B cell (primary cell): ENCODE results near the gene OSBP2. TPM values are rescaled to one million over a fixed set of nuclear protein-coding genes. Genes with fewer than 3 reads are reported as not detected.
"Not testable (repeated sequence)": the region's sequence is repeated elsewhere in the genome, so short reads cannot be mapped to it uniquely, and the experiment has no call there.

Source experiments
- ATAC-seq: fragments of 200-7000 bp; cut with Tn5 transposase; one replicate; pipeline ENCODE4 v1.10.0; 2021; ENCODE audit warnings: low read depth, mild to moderate bottlenecking, moderate number of reproducible peaks, moderate library complexity
- CTCF ChIA-PET: fragments of 350-600 bp; sonication (Branson Sonifier 250); formaldehyde crosslinking; loops from one replicate; lab custom pipeline; 2021; ENCODE audit warnings: antibody characterized with exemption, inconsistent platforms; lab: Charles Lee
- POLR2A ChIA-PET: fragments of 350-600 bp; sonication (Branson Sonifier 250); formaldehyde crosslinking; loops from one replicate; lab custom pipeline; 2021; ENCODE audit warnings: antibody characterized with exemption; lab: Charles Lee
- DNase-seq: peaks from one replicate; pipeline ENCODE4 v3.0.0; 2013
- H2AFZ ChIP-seq: 2 replicates; pipeline ENCODE4 v1.6.1; 2012; ENCODE audit warnings: mild to moderate bottlenecking, low read depth, low read length; ENCODE audit not compliant: insufficient read depth, poor library complexity, severe bottlenecking
- H3K27ac ChIP-seq, 2 donors: 1 replicate in 1 of 2; 2 replicates in 1 of 2; pipeline ENCODE4 v1.5.1; 2012 to 2013; ENCODE audit warnings: low read length in 2 of 2, mild to moderate bottlenecking in 2 of 2, moderate library complexity in 1 of 2
- H3K27me3 ChIP-seq, 4 experiments: fragments of 200-600 bp in 1 of 4; sonication (generic) in 1 of 4; replicated peaks in 1 of 4; 1 replicate in 2 of 4; 2 replicates in 2 of 4; pipeline versions ENCODE4 v1.6.1 to v1.7.0; 2013 to 2016; ENCODE audit warnings: low read length in 3 of 4, mild to moderate bottlenecking in 2 of 4, mixed read lengths in 1 of 4, moderate library complexity in 1 of 4; ENCODE audit not compliant: insufficient read depth in 4 of 4, control insufficient read depth in 3 of 4; ENCODE audit errors: control extremely low read depth in 1 of 4
- H3K36me3 ChIP-seq, 2 experiments: replicated peaks in 1 of 2; 1 replicate in 1 of 2; 2 replicates in 1 of 2; pipeline versions ENCODE4 v1.6.1 to v1.7.1; 2013; ENCODE audit warnings: low read length in 1 of 2; ENCODE audit not compliant: insufficient read depth in 2 of 2, control insufficient read depth in 1 of 2; ENCODE audit errors: control extremely low read depth in 1 of 2, extremely low read depth in 1 of 2
- H3K4me1 ChIP-seq, 2 donors: fragments of 200-600 bp in 1 of 2; sonication (generic) in 1 of 2; 1 replicate in 1 of 2; 2 replicates in 1 of 2; pipeline versions ENCODE4 v1.5.1 to v1.6.1; 2013 to 2017; ENCODE audit warnings: low read length in 2 of 2; ENCODE audit not compliant: control insufficient read depth in 2 of 2, insufficient read depth in 2 of 2
- H3K4me2 ChIP-seq: replicated peaks from 2 replicates; pipeline ENCODE3; 2012; ENCODE audit warnings: mild to moderate bottlenecking, low read depth, low read length; ENCODE audit not compliant: poor library complexity, severe bottlenecking
- H3K4me3 ChIP-seq, 5 experiments: fragments of 200-600 bp in 1 of 5; sonication (generic) in 1 of 5; 1 replicate in 3 of 5; 2 replicates in 2 of 5; pipeline versions ENCODE4 v1.5.1 to v1.7.0; 2011 to 2016; ENCODE audit warnings: low read length in 4 of 5, mild to moderate bottlenecking in 4 of 5, low read depth in 2 of 5, control low read depth in 1 of 5, moderate library complexity in 1 of 5; ENCODE audit not compliant: insufficient read depth in 1 of 5; ENCODE audit errors: control extremely low read depth in 1 of 5, extremely low read depth in 1 of 5
- H3K79me2 ChIP-seq: fragments of 200-600 bp; sonication (generic); one replicate; pipeline ENCODE4 v1.6.0; 2016; ENCODE audit warnings: low read length; ENCODE audit not compliant: control insufficient read depth, insufficient read depth
- H3K9ac ChIP-seq: fragments of 200-600 bp; sonication (generic); 2 replicates; pipeline ENCODE4 v1.6.1; 2017; ENCODE audit warnings: mild to moderate bottlenecking, low read length, moderate library complexity
- H3K9me3 ChIP-seq, 3 donors: one replicate each; pipeline versions ENCODE4 v1.6.1 to v1.7.1; 2013; ENCODE audit warnings: low read length in 2 of 3; ENCODE audit not compliant: control insufficient read depth in 2 of 3, insufficient read depth in 1 of 3; ENCODE audit errors: control extremely low read depth in 1 of 3
- H4K20me1 ChIP-seq: 2 replicates; pipeline ENCODE4 v1.6.0; 2012; ENCODE audit warnings: mild to moderate bottlenecking, low read length; ENCODE audit not compliant: insufficient read depth, control insufficient read depth, poor library complexity, severe bottlenecking
- H3K27ac Mint-ChIP-seq: one replicate; pipeline ENCODE4 v1.8.0; 2021; ENCODE audit warnings: mixed read lengths
- H3K27me3 Mint-ChIP-seq: one replicate; pipeline ENCODE4 v1.8.0; 2021; ENCODE audit warnings: mixed read lengths
- H3K4me1 Mint-ChIP-seq: one replicate; pipeline ENCODE4 v1.8.0; 2021; ENCODE audit warnings: mixed read lengths
- H3K4me3 Mint-ChIP-seq: one replicate; pipeline ENCODE4 v1.8.0; 2021; ENCODE audit warnings: mixed read lengths
- H3K9me3 Mint-ChIP-seq: one replicate; pipeline ENCODE4 v1.8.0; 2022; ENCODE audit warnings: mixed read lengths; ENCODE audit not compliant: insufficient read depth
- EZH2 ChIP-seq: IDR thresholded peaks from 2 replicates; pipeline ENCODE4 v1.6.1; 2012; ENCODE audit warnings: borderline replicate concordance, low read depth, mild to moderate bottlenecking, moderate library complexity, low read length; ENCODE audit not compliant: insufficient read depth, poor library complexity, severe bottlenecking
- WGBS: methylation state at CpG from one replicate; pipeline ENCODE4 v1.1.5; 2013; ENCODE audit warnings: missing lambda C conversion rate; ENCODE audit not compliant: insufficient coverage; 5-methylcytosine and 5-hydroxymethylcytosine counted together
- intact Hi-C: fragments of 100-400 bp; cut with micrococcal nuclease; formaldehyde crosslinking; loops from one replicate; pipeline ENCODE4 v1.10.0; 2022
- polyA plus RNA-seq: library from polyadenylated mRNA; depleted of rRNA; stranded (reverse); fragments of >200 nt; gene quantifications from 2 replicates; pipeline ENCODE4 v1.2.3, GENCODE V29; 2012
- total RNA-seq, 2 donors: library from RNA; stranded (reverse); fragments of 120-200 nt in 1 of 2; gene quantifications; 1 replicate in 1 of 2; 2 replicates in 1 of 2; pipeline versions ENCODE4 v1.2.3 to v1.2.4, GENCODE V29; 2013 to 2022
- TF ChIP-seq, protein P1 (sequence below): fragments of 200-600 bp; IDR thresholded peaks from one replicate; pipeline ENCODE4 v1.8.0; 2022; ENCODE audit warnings: antibody characterized with exemption, mild to moderate bottlenecking

OSBP2 gene
- total and polyA plus RNA-seq, 2 donors (not counting 1 experiment from before 2014, with no cell fraction given) = 0.10 to 1.0 TPM

DNA sequence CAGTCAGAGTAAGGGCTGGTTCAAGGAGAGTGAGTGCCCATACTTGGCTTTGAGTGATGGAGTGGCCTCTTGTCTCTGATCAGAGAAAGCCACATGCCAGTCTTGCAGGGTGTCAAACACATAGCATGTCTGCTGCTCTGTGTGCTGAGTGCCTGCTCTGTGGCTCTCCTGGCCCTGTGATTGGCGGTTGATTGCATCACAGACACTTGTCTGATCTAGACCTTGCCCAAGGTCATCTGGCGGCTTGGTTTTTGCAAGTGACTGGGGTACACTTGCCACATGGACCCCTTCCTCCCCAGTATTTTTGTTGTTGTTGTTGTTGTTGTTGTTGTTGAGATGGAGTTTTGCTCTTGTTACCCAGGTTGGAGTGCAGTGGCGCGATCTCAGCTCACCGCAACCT lies 10.3 kb downstream of the OSBP2 start:
- no peak for ATAC-seq
- Mint-ChIP-seq H3K27ac (no peak overlapping the region), H3K27me3 (peaks cover 18% of the 10 kb centered on the region), H3K4me3 (no peak overlapping the region), H3K4me1 (peaks cover 3% of the 10 kb centered on the region), H3K9me3 (no peaks in the 10 kb centered on the region)
- Histone ChIP-seq H3K27ac (no peak overlapping the region), H3K27me3 (no peaks in the 10 kb centered on the region), H2AFZ (no peak overlapping the region), H3K4me2 (no peak overlapping the region), H4K20me1 (no peaks in the 10 kb centered on the region), H3K9me3 (peaks cover 0 to 2% (median 0%) of the 10 kb centered on the region in 3 donors), H3K4me3 (no peak overlapping the region), H3K9ac (no peak overlapping the region), H3K79me2 (no peaks in the 10 kb centered on the region), H3K36me3 (no peaks in the 10 kb centered on the region), H3K4me1 (no peaks in the 10 kb centered on the region)
- 60% methylated on average over 2 of the region's 5 CpGs for WGBS
- POLR2A ChIA-PET = no interaction called here
- DNase-seq = no peak
- intact Hi-C loops = no loop called here
- CTCF ChIA-PET = no interaction called here
- TF ChIP-seq, protein P1, sequence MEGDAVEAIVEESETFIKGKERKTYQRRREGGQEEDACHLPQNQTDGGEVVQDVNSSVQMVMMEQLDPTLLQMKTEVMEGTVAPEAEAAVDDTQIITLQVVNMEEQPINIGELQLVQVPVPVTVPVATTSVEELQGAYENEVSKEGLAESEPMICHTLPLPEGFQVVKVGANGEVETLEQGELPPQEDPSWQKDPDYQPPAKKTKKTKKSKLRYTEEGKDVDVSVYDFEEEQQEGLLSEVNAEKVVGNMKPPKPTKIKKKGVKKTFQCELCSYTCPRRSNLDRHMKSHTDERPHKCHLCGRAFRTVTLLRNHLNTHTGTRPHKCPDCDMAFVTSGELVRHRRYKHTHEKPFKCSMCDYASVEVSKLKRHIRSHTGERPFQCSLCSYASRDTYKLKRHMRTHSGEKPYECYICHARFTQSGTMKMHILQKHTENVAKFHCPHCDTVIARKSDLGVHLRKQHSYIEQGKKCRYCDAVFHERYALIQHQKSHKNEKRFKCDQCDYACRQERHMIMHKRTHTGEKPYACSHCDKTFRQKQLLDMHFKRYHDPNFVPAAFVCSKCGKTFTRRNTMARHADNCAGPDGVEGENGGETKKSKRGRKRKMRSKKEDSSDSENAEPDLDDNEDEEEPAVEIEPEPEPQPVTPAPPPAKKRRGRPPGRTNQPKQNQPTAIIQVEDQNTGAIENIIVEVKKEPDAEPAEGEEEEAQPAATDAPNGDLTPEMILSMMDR = no peak
- no peak for TF ChIP-seq EZH2

DNA sequence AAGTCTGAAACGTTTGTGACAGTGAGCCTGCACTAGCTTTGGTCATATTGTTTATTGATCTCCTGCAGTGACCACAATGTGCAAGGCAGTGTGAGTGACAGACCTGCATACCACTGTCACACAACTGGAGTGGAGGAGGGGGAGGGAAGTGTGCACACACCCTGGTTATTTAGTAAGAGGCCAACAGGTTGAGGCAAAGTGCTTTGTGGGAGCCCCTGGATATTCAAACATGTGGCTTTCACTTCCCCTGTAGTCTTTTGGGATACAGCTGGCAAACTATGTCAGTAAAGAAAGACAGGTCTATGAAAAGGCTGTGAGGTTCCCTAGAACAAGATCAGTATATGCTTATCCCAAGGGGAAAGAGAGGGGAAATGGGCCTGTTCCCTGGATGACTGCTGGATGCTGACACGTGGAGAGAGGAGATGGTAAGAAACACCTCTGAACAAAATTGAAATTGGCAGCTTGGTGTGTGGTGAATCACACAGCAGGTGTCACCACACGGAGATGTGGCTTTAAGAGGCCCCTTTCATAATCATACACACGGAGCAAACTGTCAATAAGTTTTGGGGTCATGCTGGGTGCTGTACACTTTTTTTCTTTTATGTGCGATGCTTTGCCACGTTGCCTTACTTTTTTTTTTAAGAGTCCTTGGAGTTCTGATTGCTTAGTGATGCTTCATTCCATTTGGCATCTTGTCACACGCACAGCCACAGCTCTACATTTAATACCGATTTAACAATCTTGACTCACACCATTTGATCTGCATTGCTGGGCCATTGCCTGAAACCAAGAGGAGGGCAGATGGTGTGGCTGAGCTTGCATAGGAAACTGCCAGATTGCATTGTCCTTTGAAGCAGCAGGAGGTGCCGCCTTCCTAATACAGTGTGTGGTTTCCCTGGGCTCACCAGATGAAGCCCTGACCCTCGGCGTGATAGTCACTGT lies 11.3 kb downstream of the OSBP2 start:
- no peak overlapping the region for H3K27ac Mint-ChIP-seq
- Histone ChIP-seq H3K9ac (no peak overlapping the region), H3K79me2 (no peaks in the 10 kb centered on the region), H3K36me3 (no peaks in the 10 kb centered on the region), H3K4me2 (no peak overlapping the region), H3K27ac (no peak overlapping the region), H4K20me1 (no peaks in the 10 kb centered on the region), H2AFZ (no peak overlapping the region), H3K4me1 (no peaks in the 10 kb centered on the region), H3K27me3 (no peaks in the 10 kb centered on the region), H3K9me3 (peaks cover 0 to 3% (median 0%) of the 10 kb centered on the region in 3 donors), H3K4me3 (no peak overlapping the region)
- no peak overlapping the region for H3K4me3 Mint-ChIP-seq
- H3K9me3 Mint-ChIP-seq = no peaks in the 10 kb centered on the region
- H3K27me3 Mint-ChIP-seq = peaks cover 18% of the 10 kb centered on the region
- H3K4me1 Mint-ChIP-seq = peaks cover 3% of the 10 kb centered on the region
- 70% methylated on average over 4 of the region's 11 CpGs for WGBS
- CTCF ChIA-PET = no interaction called here
- POLR2A ChIA-PET = no interaction called here
- intact Hi-C loops = no loop called here
- no peak for DNase-seq
- no peak for ATAC-seq
- TF ChIP-seq, protein P1 = no peak
- no peak for TF ChIP-seq EZH2

- H3K27ac ChIP-seq, H3K9ac ChIP-seq, H3K4me1 ChIP-seq, H3K4me3 Mint-ChIP-seq, H3K4me2 ChIP-seq, H2AFZ ChIP-seq, H3K79me2 ChIP-seq, H3K4me3 ChIP-seq, DNase-seq, H3K9me3 Mint-ChIP-seq, intact Hi-C loops, H3K4me1 Mint-ChIP-seq, POLR2A ChIA-PET, H3K36me3 ChIP-seq, H3K9me3 ChIP-seq, H3K27ac Mint-ChIP-seq, ATAC-seq, CTCF ChIA-PET, H3K27me3 ChIP-seq, H4K20me1 ChIP-seq: not testable (repeated sequence)
- H3K27me3 Mint-ChIP-seq = peaks cover 12% of the 10 kb centered on the region
- WGBS = 90% methylated on average over 2 of the region's 6 CpGs
These were observed 15.3 kb downstream of the OSBP2 start for GRCh38 chr22:30709980-30710379.
